NCI-H146 treated with DMSO at 0.1 percent for 48 hours (cell line): ENCODE results near the gene FRAS1.
"Not testable (repeated sequence)": the region's sequence is repeated elsewhere in the genome, so short reads cannot be mapped to it uniquely, and the experiment has no call there.

Experiments used
- DNase-seq: peaks from one replicate; lab custom pipeline; 2025; ENCODE audit not compliant: unreplicated experiment; lab: John Stamatoyannopoulos, UW

The FRAS1 gene

DNA sequence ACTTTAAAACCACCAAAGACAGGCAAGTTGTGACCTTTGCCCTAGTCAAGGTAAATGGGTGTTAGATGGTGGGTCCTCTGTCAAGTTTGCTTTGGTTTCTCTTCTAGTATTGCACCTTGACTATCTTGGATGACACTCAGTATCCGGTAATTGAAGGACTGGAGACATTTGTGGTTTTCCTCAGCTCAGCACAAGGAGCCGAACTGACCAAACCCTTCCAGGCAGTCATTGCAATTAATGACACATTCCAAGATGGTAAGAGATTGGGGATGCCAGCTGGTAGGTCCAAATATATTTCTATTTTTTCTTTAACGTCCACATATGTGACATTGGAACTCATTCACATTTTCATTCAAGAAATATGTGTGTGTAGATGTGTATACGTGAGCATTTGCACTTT is 425.2 kb downstream of the FRAS1 start:
- DNase-seq = no peak

DNA sequence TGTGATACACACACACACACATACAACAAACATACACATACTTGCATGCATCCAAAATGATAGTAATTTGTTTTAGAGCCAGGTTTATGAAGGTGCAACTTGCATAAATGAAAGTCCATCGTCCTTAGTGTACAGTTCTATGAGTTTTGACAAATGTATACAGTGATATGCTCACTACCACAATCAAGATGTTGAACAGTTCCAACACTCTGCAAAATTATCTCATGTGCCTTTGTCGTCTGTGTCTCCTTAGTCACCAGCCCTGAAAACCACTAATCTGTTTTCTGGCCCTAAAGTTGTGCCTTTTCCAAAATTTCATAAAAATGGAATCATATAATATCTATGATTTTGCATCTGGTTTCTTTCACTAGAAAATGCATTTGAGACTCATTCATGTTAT is 426.7 kb downstream of the FRAS1 start:
- DNase-seq = no peak

DNA sequence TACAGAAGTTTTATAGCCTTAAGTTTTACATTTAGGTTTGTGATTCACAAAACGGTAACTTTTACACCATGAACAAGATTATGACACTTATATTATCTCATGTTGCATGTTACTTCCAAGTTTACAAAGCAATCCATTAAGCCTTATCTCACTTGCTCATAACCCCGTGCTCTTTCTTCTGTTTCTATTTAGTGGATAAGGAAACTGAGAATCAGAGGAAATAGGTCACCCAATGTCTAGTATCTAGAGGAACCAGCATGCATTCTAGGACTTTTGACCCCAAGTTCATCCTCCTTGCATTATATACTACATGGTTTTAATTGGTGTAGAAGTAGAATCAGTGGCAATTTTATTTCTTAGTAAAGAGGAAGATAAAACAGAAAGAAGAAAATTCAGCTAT is 427.5 kb downstream of the FRAS1 start:
- no peak for DNase-seq

DNA sequence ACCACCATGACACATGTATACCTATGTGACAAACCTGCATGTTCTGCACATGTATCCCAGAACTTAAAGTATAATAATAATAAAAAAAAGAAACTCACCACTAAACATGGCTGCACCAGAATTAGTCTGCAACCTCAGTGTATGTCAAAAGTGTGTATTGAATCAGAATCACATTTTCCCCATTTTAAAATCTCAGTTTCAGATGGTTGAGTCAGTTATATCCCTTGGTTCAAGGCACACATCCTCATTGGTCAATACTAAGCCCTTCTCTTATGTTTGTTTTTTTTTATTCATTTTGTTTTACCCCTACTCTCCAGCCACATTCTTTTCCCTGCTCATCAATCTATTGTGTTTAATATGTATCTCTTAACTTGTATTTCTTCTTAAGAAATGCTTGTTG is 436.6 kb downstream of the FRAS1 start:
- DNase-seq = no peak

DNA sequence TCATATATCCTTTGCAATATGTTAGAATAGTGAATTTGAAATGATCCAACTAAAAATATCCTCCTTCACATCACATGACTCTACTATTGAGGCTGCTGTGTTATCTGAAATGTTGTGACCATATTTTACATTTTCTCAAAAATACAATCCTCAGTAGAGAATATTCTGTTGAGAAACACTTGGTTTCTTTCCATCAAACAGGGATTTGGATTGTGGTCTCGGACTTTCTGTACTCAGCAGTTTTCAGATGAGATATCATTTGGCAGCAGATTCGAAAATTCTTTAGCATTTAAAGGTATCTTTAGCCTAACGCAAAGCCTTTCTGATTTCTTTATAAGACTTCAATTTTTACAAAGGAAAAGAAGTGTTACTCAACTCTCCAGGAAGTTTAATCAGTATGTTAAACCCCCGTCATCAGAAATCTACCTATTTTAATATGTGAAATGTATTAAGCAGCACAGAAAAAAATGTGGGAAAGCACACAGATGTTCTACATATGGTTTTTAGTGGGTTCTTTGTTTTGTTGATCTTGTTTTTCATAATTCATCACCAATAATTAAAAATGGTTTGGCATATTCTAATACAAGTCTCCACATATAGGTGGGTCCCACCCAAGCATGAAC is 439.0 kb downstream of the FRAS1 start:
- DNase-seq = no peak

DNA sequence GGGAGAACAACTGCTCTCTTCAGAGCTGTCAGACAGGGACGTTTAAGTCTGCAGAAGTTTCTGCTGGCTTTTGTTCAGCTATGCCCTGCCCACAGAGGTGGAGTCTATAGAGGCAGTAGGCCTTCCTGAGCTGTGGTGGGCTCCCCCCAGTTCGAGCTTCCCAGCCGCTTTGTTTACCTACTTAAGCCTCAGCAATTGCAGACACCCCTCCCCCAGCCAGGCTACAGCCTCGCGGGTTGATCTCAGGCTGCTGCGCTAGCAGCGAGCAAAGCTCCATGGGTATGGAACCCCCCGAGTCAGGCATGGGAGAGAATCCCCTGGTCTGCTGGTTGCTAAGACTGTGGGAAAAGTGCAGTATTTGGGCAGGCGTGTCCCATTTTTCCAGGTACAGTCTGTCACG is 449.1 kb downstream of the FRAS1 start:
- not testable (repeated sequence) for DNase-seq

DNA sequence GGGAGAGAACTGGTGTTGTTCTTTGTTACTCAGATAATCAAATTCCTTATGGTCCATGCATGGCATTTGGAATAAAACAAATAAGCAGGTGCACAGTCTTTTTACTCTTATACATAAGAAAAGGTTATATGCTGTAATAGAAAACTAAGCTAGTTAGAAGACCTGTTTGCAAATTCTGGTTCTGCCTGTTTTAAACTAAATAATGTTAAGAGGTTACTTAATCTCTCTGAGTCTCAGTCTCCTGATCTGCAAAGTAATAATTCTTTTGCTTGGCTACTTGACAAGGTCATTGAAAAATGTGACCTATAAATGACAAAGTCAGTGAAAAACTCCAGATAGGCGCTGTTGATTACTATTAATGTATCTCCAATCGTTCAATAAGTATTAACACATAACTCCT is 451.9 kb downstream of the FRAS1 start:
- no peak for DNase-seq

DNA sequence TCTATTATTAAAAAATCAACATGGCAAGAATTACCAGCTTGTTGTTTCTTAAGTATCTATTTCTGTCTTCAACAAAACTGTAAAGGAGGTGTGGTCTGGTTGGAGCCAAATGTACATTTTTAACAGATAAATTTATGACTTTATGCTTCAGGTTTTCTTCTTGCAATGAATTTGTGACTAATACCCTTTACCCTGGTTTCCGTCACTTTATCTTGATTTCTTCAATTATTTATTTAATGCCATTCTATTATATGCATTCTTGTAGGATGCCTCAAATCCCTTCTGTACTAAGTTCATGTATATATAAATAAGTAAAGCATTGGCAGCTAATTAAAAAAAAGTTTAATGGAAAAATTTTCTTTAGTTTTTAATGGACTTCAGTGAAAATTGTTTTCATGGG is 453.0 kb downstream of the FRAS1 start:
- DNase-seq = no peak

DNA sequence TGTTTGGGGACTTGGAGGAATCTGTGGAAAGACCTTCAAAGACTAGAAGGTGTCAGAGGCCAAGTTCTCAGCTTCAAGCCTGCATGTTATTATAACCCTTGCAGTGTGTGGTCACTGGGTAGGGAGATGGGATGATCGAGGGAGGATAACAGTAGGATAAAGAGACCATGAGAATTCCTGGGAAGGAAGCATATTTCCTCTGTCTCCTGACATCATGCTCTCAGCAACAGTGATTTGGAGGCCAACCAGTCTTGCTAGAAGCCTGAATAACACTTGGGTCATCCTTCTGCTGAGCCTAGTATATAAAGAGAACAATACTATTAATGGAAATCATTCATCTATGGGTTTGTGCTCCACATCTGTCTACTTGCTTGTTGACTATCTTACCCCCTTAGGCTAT is 453.6 kb downstream of the FRAS1 start:
- DNase-seq = no peak

DNA sequence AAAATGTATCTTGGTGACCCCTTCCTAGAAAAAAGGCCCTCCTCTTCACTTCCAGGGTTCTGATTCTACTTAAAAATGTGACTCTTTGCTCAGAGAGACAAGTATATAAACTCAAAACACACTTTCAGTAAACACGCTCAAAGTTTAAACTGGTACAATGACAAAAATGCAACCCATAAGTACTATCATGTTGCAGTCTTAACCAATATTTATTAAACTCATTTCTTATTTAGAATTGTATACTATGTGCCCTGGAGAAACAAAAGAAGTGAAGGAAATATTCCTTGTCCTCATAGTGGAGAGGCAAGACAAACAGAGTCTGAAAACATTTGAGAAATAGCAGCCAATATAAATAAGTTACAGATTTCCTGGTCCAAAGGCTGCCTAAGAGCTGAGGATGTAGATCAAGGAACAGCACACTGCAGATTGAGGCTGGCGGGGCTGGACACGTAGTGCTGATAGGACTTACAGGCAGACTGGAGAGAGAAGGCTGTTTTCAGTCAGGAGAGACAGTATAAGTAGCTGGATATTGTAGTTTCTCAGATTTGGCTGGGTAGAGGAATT is 455.3 kb downstream of the FRAS1 start:
- DNase-seq = no peak

DNA sequence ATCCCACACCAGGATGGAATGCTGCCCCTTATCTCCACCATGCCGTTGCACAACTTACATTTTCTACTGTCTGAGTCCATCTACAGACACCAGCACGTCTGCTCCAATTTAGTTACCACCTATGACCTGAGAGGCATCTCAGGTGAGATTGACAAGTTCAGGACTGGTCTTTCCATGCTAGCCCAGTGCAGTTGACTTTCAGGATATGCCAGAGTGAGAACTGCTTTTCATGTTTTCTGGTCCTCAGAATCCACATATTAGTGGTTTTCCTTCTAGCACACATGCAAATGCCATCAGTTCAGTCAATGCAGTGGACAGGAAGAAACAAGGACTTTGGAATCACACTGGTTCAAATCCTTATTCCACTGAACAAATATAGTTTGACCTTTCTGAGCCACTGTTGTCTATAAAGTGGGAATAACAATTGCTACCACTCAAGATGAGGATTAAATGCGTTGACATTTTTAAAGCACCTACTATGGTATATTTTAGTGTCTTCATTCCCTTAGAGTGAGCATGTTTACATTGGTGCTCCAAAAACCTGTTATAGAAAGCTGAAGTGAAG is 456.4 kb downstream of the FRAS1 start:
- DNase-seq = no peak

DNA sequence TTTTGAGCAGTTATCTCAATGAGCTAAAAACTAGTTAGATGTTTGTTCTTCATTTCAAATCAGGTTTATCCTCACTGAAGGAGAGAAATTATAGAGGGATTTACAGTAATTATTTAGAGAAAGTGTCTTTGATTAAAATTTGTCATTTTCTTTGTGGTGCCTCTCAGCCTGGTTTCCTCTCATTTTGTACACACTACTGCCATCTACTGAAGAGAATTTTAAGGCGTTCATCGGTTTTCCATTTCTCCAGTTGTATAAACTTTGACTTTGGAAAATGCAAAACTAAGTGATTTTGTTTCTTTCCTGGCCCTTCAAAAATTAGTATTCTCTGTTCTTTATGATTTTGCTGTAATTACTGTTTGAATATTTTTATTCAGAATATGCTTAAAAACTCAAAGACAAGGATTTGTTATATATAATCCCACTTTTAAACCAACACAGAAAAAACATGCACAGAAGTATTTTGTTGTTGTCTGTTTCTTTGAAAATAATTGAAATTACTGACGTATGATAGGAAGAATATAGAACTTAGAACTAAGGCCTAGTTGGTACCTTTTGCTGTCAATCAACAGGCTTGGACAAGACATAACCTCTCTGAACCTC is 460.0 kb downstream of the FRAS1 start:
- DNase-seq = peak; percentile 49

DNA sequence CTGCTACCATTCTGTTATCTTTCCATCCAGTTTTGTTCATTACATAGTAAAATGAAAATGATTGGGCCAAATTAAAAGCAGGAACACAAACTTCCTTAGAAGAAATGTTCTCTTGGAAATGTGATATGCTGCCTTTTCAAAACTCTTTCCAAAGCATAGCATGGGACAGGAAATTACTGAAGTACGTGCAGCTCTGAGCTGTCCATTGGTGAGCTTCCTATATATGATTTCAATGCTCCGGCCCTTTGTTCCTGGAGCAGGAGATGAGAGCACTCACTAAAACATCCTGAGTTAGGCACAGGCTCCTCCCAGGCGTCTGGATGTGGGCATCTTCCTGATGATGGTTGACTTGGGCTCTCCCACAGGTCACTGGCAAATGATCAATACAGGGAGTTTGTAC is 461.4 kb downstream of the FRAS1 start:
- no peak for DNase-seq

DNA sequence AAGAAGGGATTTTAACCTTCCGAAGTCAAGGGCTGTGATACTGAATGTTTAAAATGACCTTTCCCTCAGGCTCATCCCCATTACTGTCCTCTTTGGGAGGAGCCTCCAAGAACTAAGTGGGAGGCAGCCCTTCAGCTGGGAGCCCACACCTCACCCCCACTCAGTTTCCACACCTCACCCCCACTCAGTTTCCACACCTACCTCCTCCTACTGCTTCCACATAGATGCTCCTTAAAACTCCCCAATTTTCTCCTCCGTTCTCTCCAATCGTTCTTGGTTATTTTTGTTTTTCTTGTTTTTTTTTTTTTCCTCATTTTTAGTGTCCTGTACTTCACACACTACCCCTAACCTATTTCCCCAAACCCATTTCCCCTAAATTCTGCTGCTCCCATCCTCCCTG is 462.8 kb downstream of the FRAS1 start:
- DNase-seq = no peak

DNA sequence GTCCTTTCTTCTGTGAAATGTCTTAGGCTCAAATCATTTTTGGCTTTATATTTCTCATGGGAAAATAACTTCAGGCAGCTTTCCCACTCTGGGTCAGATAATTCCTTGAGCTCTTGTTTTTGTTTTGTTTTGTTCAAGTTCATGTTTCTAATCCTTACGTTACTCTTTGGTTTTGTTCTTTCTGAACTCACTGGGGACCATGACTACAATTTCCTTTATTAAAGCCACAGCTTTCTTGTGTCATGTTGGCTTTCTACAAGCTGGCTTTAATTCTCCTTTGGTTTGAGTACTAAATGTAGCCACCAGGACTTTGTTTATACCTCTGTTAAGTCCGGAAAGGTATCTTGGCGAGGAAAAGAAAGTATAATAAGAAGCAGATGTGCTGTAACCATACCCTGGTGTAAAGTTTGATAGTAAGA is 463.7 kb downstream of the FRAS1 start:
- DNase-seq = no peak

DNA sequence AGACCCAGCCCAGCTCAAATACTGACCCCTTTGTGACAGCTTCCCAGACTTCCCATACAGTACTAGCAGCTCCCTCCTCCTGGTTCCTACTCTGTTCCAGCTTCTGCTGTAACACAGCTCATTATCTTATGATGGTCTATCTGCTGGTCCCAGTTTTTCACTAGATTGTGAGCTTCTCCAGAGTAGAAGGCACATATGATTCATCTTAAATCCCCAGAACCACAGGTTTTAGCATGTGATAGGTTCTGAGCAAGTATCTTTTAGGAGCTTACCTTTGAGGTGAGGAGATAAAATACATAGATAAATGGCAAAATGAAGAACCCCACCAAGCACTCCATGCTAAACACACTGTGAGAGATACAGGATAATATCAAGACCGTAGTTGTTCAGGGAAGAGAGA is 466.9 kb downstream of the FRAS1 start:
- DNase-seq = no peak

DNA sequence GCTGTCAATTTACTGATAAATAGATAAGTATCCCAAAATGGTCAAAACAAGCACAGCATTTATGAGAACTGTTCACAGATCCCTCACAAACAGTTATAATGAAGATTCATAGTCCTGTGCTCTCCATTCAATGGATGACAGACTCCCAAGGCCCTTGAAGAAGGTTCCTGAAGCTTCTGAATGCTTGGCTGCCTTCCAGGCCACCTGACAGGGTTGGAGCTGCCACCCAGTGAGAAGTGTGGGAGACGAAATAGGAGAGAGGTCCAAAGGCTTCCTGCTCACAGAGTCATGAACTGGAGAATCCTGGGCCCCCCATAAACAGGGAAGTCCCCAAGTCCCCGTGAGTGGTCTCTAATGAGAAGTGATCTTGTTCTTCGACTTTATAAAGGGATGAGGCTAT is 468.4 kb downstream of the FRAS1 start:
- no peak for DNase-seq

DNA sequence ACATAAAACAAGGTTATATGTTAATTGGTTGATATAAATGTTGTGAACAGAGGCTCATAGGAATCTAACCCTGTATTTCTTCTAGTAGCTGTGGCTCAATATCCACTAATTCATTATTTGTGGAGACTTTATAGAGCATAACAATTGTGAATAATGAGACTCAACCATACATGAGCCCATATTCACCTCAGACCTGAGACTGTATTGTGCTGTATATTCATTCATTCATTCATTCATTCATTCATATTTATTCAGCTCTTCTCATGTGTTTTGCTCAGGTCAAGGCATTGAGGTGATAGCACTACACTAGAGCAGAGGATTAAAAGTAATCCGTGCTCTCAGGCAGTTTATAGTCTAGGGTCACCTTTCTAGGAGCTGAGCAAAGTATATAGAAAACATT is 470.0 kb downstream of the FRAS1 start:
- DNase-seq = no peak

DNA sequence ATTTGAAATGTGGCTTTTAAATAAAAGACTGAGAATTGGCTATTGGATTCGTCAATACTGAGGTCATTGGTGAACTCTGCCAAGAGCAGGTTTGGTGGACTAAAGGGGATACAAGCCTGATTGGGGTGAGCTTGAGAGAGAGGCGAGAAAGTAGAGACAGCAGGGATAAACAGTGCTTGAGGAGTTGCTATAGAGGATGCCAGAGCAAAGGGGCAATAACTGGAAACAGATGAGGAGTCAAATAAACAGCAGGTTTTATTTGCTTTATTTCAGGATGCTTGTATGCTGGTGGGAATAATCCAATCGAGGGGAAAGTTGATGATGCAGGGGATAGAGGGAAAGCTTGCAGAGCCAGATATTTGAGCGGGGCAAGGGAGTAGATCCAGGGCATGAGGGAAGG is 470.4 kb downstream of the FRAS1 start:
- no peak for DNase-seq

DNA sequence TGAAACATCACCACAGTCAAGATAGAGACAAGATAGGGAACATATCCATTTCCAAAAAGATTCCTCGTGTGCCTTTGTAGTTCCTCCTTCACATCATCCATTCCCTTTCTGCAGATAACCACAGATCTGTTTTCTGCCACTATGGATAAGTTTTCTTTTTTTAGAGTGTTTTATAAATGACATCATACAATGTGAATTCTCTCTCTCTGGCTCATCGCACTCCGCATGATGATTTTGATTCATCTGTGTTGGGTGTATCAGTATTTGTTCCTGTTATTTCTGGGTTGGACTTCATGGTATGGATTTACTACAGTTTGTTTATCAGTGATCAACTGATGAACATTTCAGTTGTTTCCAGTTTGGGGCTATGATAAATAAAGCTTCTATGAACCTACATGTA is 471.2 kb downstream of the FRAS1 start:
- no peak for DNase-seq

DNA sequence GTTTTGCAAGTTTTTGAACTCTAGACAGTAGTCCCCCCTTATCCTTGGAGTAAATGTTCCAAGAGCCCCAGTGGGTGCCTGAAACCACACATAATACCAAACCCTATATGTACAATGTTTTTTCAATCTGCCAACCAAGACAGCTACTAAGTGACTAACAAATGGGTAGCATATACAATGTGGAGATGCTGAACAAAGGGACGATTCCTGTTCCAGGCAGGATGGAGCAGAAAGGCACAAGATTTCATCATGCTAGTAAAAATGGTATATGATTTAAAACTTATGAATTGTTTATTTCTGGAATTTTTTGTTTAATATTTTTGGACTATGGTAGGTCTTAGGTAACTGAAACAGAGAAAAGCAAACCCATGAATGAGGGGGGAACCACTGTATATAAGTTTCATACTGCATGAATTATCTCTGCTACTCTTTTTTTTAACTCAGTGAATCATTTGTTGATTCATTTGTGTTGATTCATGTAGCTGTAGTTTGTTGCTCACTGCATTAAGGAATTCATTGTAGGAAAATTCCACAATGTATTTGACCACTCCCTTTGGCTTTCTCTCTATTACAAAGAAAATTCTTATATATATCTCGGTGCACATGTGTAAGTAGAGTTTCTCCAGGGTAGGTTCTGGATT is 472.6 kb downstream of the FRAS1 start:
- no peak for DNase-seq

DNA sequence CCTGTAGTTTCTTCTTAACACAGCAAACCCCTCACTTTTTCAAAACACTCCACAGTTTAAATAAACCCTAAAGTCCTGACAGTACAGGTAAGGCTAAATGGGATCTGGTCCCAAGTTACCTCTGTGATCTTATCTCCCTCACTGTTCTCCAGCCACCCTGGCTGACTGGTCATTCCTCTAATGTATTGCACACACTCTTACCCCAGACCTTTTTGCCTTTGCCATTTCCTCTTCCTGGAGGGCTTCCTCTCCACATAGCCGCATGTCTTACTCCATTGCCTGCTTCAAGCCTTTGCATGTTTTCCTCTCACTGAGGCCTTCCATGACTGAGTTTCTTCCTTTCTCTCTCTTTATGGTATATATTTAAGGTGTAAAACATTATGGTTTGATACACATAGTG is 474.9 kb downstream of the FRAS1 start:
- DNase-seq = no peak
